SIG-M5 (cell line): ENCODE data around the gene HDAC6.

Source experiments
- DNase-seq: peaks from one replicate; lab custom pipeline; 2025; lab: John Stamatoyannopoulos, UW

The HDAC6 gene

DNA sequence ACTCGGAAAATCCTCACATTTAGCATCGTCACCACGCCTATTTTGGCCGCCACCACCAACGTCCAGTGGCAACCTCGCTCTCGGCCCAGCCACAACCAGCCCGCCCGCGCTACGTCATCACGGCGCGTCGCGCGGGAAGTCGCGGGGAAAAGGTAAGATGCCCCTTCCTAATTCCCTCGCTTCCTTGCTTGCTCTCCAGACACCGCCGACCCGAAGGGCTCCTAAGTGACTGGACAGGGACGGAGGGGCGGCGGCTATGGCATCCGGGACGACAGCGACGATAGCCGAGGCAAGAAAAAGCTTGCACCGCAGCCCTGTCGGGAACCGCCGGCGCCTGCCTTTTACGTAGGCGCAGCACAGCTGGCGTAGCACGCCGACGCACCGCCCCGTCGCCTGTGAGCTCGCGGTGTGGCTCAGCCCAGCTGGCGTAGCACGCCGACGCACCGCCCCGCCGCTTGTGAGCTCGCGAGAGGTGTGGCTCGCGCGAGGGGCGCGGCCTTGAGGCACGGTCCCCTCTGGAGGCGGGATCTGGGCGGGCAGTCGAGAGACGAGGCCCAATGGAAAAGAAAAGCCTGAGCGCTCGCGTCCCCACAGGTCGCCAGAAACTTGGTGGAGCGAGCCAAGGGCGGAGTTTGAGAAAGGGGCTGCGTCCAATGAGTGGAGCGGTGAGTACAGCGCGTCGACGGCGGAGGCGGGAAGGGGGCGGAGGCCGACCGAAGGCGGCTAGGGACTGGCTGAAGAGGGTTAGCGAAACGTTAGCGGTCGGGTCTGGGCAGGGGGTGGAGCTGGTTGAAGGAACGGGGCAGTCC is at the start of gene HDAC6:
Gene HDAC6, plus strand, starts transcription at position 788 of the 809 bp plus-strand sequence. CDS start 626 bp downstream, outside the sequence.
- DNase-seq, result peak; percentile 75

DNA sequence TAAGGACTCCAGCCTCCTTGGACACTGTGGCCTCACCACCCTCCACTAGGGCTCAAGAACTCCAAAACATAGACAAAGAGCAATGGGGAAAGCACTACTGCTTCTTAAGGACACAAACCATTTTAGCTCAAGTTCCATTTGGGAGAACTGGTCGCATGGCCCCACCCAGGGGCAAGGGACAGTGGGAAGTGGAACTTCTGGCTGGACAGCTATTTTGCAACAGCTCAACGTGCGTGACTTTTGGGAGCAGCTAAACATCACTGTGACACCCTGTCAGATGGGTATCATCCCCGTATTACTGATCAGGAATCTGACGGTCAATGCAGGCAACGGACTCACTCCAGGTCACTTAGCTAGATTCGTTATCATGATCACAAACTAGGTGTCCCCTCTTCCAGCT is 49.4 kb upstream of the HDAC6 start:
- DNase-seq, result no peak

DNA sequence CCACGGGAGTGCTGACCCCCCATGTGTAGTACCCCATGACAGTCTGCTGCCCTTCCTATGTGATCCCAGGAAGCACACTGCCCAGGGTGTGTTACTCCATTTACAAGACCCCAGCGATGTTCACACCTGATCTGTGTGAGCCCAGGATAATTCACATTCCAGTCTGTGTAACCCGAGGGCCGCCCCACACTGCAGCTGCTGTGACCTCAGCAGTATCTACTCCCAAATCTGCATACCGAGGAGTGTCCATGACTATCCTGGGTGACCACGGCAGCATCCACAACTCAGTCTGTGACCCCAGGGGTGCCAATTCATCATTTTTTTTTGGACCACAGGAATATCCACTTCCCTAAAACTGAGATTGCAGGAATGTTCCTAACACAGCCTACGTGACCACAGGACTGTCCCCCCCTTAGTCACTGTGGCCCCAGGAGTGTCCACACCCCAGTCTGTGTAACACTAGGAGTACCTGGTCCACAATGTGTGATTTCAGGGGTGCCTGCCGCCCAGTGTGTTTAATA is 48.1 kb upstream of the HDAC6 start:
- DNase-seq, result no peak

DNA sequence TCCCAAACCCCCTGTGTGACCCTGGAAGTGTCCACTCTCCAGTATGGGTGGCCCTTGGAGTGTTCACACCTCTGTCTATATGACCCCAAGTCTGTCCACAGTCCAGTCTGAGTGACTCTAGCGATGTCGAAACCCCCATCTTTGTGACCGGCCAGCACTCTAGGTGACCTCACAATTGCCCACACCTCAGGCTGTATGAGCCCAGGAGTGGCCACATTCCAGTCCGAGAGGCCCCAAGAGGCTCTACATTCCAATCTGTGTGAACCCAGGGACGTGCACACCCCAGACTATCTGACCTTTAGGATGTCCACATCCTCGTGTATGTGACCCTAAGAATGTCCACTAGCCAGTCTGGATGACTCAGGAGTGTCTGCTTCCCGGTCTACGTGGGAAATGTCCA is 47.6 kb upstream of the HDAC6 start:
- DNase-seq, result no peak

DNA sequence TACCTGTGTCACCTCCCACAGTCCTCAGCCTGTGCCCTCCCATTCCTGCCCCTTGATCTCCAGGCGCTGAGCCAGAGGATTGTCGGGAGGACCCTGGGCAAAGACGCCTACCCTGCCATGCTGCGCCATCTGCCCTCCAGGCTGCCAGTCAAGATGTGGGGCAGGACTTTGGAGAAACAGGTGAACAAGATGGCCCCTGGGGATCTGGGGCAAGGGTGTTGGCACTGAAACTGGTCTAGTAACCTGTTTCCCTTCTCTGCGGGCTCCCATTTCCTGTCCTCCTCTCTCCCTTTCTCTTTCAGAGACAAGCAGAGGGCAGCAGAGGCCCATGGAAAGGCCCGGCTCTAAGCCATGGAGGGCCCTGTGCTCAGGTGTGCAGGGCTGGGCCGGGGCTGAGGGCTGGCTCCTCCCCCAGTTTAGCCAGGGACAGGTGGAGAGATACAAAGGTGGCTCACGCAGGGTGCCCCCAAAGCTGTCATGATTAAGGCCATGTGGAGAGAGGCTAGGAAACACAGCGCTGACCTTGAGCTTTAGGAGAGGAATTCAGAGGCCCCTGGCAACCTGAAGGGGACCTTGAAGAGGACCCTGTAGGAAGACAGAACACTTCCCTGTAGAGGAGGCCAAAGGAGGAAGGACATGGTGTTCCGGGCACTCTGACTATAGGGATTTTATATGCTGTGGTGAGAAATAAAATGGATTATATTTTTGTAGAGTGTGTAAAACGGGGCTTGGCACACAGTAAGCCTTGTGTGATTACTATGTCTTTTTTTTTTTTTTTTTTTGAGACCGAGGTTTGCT is 40.0 kb upstream of the HDAC6 start, which contains the start of gene GLOD5:
Gene GLOD5, plus strand, starts transcription at position 74 of the 798 bp plus-strand sequence. Its CDS starts 44 bp downstream, at position 118.
- DNase-seq, result no peak

DNA sequence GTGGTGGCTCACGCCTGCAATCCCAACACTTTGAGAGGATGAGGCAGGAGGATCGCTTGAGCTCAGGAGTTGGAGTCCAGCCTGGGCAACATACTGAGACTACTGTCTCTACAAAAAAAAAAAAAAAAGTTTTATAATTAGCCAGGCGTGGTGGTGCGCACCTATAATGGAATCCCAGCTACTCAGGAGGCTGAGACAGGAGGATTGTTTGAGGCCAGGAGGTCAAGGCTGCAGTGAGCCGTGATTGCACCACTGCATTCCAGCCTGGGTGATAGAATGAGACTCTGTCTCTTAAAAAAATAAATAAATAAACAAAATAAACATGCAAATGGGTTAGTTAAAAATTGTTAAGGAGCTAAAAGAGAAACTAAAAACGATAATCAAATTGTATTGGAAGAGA is 32.6 kb upstream of the HDAC6 start:
- no peak for DNase-seq

DNA sequence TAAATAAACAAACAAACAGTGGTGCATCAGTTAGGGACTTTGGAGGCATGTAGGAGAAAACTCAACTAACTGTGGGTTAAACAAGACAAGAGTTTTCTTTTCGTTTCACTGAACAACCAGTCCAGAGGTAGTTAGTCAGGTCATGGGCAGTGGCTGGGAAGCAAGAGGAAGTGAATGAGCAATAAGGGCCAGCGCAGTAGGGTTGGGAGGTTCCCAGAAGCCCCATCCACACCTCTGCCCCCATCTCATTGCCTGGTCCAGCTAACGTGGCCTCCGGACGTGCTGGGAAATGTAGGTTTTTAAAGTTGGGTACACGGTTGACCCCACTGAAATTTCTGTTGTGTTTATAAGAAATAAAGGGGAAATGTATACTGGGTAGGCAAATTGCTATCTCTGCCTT is 31.6 kb upstream of the HDAC6 start:
- DNase-seq, result no peak

DNA sequence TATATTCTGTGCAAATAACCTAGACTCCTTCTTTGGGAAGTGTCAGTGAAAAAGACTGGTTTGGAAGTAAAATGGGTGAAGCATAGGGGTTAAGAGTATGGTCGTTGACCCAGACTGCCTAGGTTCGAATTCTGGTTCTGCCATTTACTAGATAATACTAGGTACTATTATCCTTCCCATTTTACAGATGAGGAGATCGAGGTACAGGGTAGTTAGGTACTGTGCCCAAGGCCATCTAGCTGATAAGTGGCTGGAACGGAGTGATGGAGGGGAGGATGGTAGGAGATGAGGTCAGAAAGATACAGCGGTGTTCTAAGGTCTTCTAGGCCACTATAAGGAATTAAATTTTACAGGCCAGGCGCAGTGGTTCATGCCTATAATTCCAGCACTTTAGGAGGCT is 29.3 kb upstream of the HDAC6 start:
- DNase-seq, result no peak

DNA sequence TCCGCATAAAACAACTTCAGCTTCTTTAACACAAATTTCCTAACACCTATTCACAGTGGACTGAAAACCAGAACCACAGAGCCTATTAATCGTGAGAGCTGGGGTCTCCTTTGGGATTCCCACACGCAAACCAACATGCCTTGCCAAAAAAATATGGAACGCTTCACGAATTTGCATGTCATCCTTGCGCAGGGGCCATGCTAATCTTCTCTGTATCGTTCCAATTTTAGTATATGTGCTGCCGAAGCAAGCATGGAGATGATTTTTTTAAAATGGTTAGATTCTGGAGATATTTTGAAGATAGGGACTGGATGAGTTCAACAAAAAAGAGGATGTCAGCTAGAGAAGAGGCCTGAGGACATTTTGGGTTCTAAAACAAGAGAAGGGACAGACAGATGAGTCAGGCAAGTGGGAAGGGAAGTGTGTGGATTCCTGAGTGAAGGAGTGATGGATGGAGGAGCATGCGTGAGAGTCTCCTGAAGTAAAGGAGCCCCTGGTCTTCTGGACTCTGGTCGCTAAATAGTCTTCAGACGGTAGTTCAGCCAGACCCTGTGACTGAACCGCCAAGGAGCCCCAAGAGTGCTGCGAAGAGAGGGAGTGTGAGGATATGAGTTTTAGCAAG is 24.9 kb upstream of the HDAC6 start:
- no peak for DNase-seq

DNA sequence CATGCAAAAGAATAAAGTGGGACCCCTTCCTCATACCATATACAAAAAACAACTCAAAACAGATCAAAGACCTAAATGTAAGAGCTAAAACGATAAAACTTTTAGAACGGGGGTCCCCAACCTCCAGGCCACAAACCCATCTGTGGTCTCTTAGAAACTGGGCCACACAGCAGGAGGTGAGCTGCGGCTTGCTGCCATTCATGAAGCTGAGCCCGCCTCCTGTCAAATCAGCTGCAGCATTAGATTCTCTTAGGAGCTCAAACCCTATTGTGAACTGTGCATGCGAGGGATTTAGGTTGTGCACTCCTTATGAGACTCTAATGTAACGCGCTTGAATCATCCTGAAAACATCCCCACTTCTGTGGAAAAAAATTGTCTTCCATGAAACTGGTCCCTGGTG is 22.5 kb upstream of the HDAC6 start:
- no peak for DNase-seq

DNA sequence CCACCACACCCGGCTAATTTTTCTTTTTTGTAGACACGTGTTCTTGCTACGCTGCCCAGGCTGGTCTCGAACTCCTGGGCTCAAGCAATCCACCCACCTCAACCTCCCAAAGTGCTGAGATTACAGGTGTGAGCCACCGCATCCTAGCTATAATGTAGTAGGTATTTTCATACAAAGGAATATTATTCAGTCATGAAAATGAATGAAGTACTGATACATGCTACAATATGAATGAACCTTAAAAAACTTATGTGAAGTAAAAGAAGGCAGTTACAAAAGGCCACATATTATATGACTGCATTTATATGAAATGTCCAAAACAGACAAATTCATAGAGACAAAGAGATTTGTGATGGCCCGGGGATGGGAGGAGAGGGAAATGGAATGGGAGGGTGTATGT is 20.2 kb upstream of the HDAC6 start:
- no peak for DNase-seq

DNA sequence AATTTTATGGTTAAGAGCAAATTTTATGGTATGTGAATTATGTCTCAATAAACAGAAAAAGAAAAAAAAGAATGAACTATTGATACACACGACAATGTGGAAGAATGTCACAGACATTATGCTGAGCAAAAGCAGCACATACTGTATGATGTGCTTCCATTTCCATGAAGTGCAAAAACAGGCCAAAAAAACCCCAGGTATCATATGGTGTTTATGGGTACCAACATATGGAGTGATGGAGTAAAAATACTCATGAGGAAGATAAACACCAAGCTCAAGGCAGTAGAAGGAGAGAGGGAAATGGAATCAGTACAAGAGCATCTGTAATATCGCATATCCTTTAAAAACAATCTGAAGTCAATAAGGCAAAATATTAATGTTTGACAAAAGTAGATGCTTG is 19.7 kb upstream of the HDAC6 start:
- DNase-seq, result no peak

DNA sequence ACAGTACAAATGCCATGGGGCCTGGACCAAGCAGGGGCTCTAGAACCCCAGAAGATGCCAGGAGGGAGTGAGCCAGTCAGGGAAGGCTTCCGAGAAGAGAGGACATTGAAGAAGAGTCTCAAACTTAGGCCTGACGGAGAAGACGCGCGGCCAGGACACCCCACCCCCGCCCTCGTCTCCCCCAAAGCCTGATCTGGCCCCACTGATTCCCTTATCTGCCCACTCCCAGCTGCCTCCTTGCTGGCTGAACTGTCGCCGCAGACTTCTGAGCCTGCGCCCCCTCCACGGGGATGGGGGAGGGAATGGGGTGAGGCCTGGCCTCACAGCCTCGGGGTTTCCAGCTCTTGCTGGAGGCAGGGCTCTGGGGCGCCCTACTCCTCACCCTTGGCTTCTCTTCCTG is 19.1 kb upstream of the HDAC6 start:
- DNase-seq, result no peak

DNA sequence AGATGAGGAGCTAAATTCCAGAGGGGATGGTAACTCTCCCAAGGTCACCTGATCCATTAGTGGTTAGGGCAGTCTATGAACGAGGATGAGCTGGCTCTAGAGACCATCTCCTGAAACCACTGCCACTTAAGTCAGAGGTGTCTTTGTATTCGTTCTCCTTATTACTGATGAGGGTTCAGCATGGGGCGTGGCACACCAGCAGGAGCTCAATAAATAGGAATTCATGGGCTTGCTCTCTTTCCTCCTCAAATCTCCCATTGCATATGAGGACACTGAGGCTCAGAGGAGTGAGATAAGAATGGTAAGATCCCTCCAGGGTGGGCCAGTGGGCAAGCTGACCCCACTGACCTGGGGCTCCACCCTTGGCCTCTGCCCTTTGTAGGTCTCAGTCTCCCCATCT is 17.1 kb upstream of the HDAC6 start:
- no peak for DNase-seq

DNA sequence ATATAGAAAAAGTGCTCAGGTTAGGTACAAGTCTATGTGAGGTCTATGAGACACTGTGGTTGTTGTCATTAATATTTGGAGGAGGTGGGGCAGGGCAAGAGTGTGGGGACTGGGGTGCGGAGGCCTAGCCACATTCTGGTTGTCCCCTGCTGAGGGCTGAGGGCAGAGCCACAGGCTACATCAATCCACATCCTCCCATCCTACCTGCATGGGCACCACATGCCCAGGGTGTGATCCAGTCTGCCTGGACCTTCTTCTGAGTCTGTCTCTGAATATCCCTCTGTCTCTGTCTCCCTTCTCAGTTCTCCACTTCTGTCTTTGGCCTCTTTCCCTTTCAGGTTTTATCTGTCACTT is 16.7 kb upstream of the HDAC6 start:
- DNase-seq, result no peak

DNA sequence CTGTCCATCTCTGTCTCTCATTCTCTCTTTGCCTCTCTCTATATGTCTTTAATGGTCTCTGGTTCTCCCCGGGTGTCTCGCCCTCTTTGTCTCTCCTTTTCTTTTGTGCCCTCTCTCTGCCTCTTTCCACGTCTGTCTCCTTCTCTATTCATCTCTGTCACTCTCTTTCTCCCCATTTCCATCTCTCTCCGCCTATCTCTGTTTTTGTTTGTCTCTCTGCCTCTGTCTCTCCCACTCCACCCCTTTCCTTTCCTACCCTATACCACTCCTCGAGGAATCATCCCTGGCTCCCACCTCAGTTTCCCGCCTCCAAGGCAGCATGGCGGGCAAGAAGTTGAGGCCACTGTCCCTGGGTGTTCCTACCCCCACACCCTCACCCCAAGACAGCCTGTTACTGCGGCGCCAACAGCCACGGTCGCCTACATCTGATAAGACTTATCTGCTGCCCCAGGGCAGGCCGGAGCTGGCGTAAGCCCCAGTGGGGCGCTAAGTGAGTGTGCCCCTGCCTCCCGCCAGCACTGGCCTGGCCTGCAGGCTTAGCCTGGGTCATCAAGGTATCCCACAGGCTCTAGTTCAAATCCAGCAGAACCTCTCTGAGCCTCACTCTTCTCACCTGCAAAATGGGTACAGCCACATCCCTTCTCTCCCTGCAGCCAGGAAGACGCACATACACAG is 16.2 kb upstream of the HDAC6 start:
- no peak for DNase-seq

DNA sequence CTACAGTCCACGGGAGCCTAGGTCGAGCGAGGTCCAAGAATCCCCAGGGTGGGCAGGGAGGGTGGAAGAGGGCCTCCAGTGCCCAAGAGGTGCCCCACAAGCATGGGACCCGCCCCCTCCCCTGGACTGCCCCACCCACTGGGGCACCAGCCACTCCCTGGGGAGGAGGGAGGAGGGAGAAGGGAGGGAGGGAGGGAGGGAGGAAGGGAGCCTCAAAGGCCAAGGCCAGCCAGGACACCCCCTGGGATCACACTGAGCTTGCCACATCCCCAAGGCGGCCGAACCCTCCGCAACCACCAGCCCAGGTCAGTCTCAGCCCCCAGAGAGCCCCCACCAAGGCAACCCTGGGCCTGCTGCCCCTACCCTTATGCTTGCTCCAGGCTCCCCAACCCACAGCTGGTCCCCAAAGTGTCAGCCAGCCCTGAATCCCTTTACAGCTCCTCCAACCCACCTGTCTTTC is 15.5 kb upstream of the HDAC6 start, which contains the start of gene GATA1:
Gene GATA1, plus strand, starts transcription at position 250 of the 460 bp plus-strand sequence. CDS start 4,520 bp downstream, outside the sequence.
- no peak for DNase-seq

DNA sequence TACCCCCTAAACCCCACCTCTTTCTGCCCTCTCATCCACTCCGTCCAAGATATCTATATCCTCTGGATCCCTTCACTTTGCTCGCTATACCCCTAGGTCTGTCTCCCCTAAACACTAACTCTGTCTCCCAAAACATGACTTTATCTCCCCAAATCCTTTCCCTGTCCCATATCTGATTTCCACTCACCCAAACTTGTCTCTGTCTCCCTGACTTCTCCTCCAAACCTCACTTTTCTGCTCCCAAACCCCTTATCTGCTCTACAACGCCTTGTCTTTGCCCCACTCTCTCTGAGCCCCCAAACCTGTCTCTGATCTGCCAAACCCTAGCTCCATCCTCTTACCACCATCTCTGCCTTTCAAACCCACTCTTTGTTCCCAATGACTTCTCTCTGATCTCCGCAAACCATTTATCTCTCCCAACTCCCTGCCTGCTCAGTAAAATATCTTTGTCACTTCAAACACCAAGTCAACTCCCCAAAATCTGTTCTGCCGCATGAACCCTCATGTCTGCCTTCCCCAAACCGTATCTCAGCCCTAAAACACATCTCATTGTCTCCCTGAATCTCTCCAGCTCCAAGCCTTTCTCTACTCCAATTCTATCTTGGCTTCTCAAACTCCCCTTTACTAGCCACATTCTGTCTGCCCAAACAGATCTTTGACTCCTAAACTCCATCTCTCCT is 14.9 kb upstream of the HDAC6 start:
- no peak for DNase-seq

DNA sequence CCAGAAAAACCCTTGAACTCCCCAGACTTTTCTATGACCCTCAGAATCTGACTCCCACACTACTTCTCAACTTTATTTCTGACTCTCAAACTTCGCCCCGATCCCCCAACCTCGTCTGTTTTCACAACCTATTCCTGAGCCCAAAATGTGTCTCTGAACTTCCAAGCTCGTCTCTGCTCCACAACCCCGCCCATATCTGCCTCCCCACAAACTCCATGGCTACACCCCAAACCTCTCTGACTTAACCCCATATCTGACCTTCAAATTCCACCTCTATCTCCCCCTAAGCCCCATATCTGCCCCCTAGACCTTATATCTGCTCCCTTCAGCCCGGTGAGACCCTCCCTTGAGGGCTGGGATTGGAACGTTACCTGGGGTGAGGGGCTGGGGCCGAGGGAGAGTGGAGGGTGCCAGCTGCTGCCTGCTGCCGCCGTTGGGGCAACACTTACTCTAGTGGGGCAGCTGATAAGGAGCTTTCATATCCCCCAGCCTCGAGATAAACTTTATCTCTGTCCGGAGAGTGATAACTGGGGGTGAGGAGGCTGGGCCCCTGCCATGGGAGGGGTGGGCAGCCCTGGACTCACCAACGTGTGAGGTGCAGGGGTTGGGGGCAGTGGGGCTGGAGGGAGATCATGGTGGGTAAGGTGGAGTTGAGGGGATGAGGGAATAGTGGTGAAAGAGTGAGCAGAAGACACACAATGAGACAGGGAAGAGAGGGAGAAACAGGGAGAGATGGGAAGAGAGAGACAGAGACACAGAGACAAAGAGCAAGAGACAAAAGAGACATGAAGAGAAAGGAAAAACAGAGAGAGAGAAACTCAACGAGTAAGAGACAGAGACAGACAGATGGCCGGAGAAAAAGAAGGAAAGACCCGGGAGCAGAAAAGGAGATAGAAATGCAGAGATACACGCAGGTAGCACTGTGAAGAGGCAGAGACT is 14.1 kb upstream of the HDAC6 start:
- DNase-seq, result no peak
